Activated CD4-positive, alpha-beta T cell treated with anti-CD3 and anti-CD28 coated beads, Interleukin-2, amount 50 U/mL, for 1 hour (primary cell): ENCODE data around the gene EP400.
"Not testable (repeated sequence)": the region's sequence is repeated elsewhere in the genome, so short reads cannot be mapped to it uniquely, and the experiment has no call there.

ENCODE experiments used
- DNase-seq: peaks from one replicate; pipeline ENCODE4 v3.0.0-alpha.2; 2020

Gene EP400

DNA sequence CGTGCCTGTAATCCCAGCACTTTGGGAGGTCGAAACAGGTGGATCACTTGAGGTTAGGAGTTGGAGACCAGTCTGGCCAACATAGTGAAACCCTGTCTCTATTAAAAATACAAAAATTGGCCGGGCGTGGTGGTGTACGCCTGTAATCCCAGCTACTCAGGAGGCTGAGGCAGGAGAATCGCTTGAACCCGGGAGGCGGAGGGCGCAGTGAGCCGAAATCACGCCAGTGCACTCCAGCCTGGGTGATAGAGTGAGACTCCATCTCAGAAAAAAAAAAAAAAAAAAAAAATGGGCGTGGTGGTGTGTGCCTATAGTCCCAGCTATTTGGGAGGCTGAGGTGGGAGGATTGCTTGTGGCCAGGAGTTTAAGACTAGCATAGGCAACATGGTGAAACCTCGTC, 4.7 kb downstream of the EP400 start:
- DNase-seq = not testable (repeated sequence)

GRCh38 chr12:131959116-131959515, 9.4 kb downstream of the EP400 start:
- DNase-seq = no peak

DNA sequence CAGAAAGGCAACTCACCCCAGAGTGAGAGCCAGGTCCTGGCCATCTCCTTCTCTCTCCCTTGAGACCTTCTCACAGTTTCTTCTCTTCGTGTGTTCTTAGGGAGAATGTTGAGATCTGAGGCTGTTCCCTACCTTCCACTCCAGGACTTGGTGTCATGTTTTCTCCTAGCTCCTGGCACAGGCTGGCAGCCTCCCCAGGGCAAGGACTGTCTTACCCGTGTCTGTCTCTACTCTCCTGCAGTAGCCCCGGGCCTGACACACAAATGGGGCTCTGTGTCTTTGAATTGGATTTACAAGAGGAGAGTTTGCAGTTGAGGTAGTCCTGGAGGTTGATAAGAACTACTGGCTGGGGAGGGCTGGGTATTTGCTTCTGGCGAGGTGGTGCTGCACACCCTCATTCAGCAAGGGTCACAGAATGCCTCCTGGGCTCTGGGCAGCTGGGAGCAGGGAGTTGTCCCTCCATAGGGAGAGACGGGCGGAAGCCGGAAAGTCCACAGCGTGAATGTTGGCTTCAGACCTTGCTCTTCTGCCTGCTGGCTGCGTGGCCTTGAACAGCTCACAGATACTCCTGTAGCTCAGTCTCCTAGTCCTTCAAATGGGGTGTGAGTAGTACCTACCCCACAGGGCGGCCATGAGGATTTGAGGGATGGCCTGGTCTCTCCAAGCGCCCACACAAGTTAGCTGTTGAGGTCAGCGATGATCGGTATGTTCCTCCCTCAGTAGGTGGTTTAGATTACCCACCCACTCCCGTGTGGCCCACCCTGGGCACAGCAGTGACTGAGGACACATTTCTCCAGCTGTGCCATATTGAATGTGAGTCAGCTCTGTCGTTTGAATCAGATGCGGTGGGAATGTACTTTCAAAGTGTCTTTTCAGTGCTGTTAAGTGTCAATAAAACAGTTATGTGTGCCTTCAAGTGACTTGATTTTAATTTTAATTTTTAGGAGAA, 10.2 kb downstream of the EP400 start:
- DNase-seq = no peak

- not testable (repeated sequence) for DNase-seq
Observed at GRCh38 chr12:131960590-131961325, 11.0 kb downstream of the EP400 start.

DNA sequence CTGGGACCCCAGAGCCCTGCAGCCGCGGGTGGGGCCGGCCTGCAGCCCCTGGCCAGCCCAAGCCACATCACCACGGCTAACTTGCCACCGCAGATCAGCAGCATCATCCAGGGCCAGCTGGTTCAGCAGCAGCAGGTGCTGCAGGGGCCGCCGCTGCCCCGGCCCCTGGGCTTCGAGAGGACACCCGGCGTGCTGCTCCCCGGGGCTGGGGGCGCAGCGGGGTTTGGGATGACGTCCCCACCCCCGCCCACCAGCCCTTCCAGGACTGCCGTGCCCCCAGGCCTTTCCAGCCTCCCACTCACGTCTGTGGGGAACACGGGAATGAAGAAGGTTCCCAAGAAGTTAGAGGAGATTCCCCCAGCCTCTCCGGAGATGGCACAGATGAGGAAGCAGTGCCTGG, 11.6 kb downstream of the EP400 start:
- DNase-seq = not testable (repeated sequence)

DNA sequence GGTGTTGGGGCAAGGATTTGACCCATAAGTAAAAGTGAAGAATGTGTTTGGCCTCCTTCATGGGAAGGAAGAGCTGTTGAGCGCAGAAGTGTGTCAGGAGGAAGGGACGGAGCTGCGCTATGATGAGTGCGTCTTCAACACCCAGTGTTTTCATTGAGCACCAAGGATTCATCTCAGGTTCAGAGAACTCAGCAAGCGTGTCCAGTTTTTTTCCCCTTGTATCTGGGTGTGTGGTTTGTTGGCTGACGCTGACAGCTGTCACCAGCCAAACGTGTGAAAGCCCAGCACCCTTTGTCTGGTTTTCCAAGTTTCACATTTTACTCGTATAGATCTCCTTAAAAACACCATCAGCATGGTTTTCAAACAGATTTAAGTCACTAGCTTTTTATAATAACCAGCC, 12.3 kb downstream of the EP400 start:
- DNase-seq = no peak

- DNase-seq = no peak
Observed at GRCh38 chr12:131963381-131963780, 13.6 kb downstream of the EP400 start.

DNA sequence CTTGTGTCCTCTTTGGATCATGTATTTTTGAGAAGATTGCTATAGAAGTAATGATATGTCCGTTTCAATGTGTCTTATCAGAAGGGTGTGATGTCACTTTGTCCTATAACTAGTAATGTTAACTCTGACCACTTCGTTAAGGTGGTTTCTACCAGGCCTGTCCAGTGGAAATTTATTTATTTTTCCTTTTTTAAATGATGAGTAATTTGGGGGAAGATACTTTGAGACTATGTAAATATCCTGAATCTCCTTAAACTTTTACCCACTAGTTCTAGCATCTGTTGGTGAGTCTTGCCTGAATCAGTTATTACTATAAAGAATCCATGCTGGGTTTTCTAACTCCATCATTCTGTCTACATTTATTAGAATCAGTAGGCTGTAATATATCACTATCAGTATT, 15.3 kb downstream of the EP400 start:
- no peak for DNase-seq

GRCh38 chr12:131971226-131971625, 21.5 kb downstream of the EP400 start:
- DNase-seq = no peak

GRCh38 chr12:131975228-131975627, 25.5 kb downstream of the EP400 start:
- no peak for DNase-seq

DNA sequence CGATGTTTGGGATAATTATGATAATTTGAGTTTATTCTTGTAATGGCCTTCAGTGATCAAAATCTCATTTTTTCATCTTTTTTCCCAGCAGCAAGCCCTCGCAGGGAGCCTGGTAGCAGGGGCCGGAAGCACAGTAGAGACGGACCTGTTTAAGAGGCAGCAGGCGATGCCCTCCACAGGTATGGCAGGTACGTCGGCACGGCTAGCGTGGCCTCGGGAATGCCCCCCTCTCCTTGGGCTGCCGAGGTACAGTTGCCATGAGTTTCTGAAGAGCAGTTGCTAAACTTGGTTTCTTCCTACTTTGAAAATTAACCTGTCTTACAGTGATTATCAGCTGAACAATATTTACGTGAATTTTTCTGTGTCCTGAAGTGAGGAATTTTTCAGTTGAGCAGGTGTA, 29.9 kb downstream of the EP400 start:
- no peak for DNase-seq

GRCh38 chr12:131980263-131980662, 30.5 kb downstream of the EP400 start:
- no peak for DNase-seq

DNA sequence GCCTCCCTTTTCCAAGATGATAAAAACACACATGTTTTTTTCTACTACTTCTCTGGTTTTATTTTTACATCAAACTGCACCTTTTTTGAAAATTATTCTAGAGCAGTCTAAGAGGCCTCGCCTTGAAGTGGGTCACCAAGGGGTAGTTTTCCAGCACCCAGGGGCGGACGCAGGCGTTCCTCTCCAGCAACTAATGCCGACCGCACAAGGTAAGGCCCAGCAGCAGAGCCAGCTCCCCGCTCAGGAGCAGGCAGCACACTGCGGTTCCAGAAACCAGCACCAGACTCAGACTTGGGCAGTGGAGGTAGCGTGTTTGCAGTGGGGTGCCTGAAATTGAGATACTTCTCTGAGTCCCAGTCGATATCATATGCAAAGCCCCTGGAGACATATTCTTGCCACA, 31.6 kb downstream of the EP400 start:
- no peak for DNase-seq

- DNase-seq = no peak
Observed at GRCh38 chr12:131982041-131982440, 32.3 kb downstream of the EP400 start.

- no peak for DNase-seq
Observed at GRCh38 chr12:131983026-131983425, 33.3 kb downstream of the EP400 start.

DNA sequence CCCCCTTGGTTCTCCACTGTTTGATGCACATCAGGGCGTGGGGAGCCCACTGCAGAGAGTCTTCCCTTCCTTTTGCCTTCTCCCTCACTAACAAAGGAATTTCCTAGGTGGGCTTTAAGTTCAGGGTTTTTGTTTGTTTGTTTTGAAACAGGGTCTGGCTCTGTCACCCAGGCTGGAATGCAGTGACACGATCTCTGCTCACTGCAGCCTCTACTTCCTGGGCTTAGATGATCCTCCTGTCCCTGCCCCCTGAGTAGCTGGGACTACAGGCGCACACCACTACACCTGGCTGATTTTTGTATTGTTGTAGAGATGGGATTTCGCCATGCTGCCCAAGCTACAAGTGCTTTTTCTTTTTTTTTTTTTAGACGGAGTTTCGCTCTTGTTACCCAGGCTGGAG, 33.8 kb downstream of the EP400 start:
- no peak for DNase-seq

DNA sequence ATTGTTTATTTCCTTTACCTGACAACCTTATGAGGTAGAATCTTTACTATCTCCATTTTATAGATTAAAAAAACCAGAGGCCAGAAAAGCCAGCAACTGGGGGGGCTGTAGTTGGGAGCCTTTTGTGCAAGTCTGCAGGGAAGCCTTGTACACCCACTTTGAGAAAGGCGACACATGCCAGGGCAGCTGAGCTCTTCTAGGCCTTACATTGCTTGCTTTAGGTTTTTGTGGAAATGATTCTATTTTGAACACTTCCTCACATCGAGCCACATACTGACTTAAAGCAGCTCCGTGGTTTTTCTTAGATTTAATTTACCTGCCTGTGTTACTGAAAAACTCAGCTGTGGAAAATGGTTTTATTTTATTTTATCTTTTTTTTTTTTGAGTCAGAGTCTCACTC, 34.6 kb downstream of the EP400 start:
- DNase-seq = no peak

DNA sequence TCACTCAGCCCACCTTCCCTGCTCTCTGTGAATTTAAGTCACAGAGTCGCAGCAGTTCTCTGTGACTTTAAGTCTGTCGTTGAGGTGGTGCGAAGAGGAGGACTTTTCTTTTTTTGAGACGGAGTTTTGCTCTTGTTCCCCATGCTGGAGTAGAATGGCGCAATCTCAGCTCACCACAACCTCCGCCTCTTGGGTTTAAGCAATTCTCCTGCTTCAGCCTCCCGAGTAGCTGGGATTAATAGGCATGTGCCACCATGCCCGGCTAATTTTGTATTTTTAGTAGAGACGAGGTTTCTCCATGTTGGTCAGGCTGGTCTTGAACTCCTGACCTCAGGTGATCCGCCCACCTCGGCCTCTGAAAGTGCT, 35.8 kb downstream of the EP400 start:
- DNase-seq = not testable (repeated sequence)

GRCh38 chr12:131986361-131986760, 36.6 kb downstream of the EP400 start:
- DNase-seq = no peak

DNA sequence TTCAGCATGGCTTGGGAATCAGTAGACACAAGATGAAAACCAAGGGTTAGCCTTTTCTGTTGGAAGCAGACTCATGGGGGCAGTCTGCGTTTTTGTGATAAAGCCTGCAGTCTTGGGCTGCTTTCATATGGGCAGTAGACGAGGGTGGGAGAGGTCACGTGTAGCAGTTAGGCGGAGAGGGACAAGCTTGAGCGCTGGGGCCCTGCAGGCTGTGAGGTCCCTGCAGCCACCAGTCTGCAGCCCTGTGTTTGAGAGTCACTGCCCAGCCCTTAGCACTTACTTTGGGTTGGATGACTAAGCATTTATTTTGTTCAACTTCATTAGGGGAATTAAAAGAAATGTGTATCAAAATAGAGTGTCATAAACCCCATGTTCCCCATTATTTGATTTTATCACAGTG, 37.2 kb downstream of the EP400 start:
- no peak for DNase-seq

- no peak for DNase-seq
Observed at GRCh38 chr12:131987552-131987951, 37.8 kb downstream of the EP400 start.

- DNase-seq = no peak
Observed at GRCh38 chr12:131988054-131988796, 38.5 kb downstream of the EP400 start.

DNA sequence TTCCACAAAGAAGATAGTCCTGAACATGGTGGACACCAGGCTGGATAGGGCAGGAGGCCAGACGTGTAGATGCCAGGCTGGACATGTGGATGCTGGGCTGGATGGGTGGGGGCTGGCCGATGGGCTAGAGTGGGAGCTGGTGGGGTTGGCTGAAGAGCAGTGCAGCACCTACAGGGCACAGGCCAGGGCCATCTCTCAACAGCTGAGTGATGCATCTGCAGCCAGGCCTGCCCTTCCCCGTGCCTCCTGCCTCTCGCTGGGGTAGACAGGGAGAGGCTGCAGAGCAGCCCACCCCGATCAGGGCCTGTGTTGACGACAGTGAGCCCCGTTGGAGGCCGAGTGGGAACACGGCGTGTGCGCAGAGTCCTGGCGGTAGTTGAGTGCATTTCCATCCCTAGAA, 39.3 kb downstream of the EP400 start:
- no peak for DNase-seq
